Tibial nerve (tissue), 3 donors: Measurements from ENCODE around the gene SMYD3.

Experiments used
- CTCF ChIP-seq, 5 experiments: fragments of 200-600 bp in 3 of 5; fragments of 450-650 bp in 2 of 5; sonication (generic) in 3 of 5; IDR thresholded peaks; one replicate each; pipeline ENCODE4 v1.5.1; 2016 to 2019; ENCODE audit warnings: antibody characterized with exemption in 5 of 5, mild to moderate bottlenecking in 3 of 5, moderate library complexity in 2 of 5
- POLR2A ChIP-seq, 2 donors: fragments of 450-650 bp; IDR thresholded peaks; one replicate each; pipeline ENCODE4 v1.6.1; 2017; ENCODE audit warnings: antibody characterized with exemption in 2 of 2, mild to moderate bottlenecking in 2 of 2, moderate library complexity in 2 of 2

GRCh38 chr1:246178717-246179311, 328.3 kb downstream of the SMYD3 start:
- TF ChIP-seq CTCF (IDR thresholded peaks at IDR 0.05) (no peak), POLR2A (IDR thresholded peaks at IDR 0.05) (no peak)
